ENCODE measurements around the gene MSI2. TPM values are rescaled to one million over a fixed set of nuclear protein-coding genes. Genes with fewer than 3 reads are reported as not detected.

The MSI2 gene
- total RNA-seq, 2 experiments from 2014 or later, result 107 to 111 TPM

DNA sequence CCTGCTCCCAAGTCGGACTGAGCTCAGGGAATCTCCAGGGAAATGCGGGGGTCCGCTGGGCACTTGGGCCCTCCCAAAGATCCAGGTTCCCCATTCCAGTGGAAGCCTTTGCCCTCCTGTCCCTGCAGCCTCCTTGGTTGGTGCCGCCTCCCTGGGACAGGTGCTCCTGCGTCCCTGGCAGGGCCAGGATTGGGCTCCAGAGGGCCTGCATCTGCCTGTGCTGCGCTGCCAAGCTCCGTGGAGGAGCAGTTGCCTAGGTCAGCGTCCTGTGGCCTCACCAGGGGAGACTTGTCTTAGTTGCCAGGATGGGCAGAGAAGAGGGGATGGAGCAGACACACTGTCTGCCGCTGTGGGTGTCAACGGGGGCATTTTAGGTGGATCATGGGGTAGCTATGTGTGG is 67.1 kb downstream of the MSI2 start:
- ChIA-PET POLR2A (no interaction called here), CTCF (interaction anchor here (1.4 kb wide), 1 partner anchor 348 kb away, joined by 3 read pairs; no protein-coding TSS in a partner anchor)
- H3K27ac Mint-ChIP-seq, result no peak overlapping the region
- no peaks in the 10 kb centered on the region for H3K9me3 Mint-ChIP-seq
- DNase-seq, result no peak
- H3K27me3 Mint-ChIP-seq, result no peaks in the 10 kb centered on the region
- H3K4me1 Mint-ChIP-seq, result peaks cover 7% of the 10 kb centered on the region
- no peak overlapping the region for H3K4me3 Mint-ChIP-seq
- peaks cover 32% of the 10 kb centered on the region for H3K36me3 Mint-ChIP-seq (ENCODE audit: low read depth)

DNA sequence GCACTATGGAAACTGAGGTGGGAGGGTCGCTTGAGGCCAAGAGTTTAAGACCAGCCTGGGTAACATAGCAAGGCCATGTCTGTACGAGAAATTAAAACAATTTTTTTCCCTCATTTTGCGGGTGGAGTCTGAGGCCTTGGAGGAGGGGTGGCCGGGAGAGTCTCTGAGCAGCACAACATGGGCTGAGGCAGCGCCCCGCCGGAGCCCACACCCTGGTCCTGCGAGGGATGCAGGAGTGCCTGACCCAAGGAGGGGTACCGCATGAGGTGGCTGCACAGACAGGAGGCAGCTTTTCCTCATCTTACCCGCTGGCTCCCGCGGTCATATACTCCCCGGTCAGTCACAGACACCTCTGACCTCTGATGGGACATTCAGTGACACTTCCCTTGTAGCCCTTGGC is 67.7 kb downstream of the MSI2 start:
- no peak for DNase-seq
- H3K4me3 Mint-ChIP-seq, result no peak overlapping the region
- no peaks in the 10 kb centered on the region for H3K9me3 Mint-ChIP-seq
- H3K4me1 Mint-ChIP-seq, result peaks cover 10% of the 10 kb centered on the region
- H3K36me3 Mint-ChIP-seq (ENCODE audit: low read depth), result peaks cover 32% of the 10 kb centered on the region
- H3K27ac Mint-ChIP-seq, result no peak overlapping the region
- no peaks in the 10 kb centered on the region for H3K27me3 Mint-ChIP-seq
- ChIA-PET POLR2A (no interaction called here), CTCF (no interaction called here)

DNA sequence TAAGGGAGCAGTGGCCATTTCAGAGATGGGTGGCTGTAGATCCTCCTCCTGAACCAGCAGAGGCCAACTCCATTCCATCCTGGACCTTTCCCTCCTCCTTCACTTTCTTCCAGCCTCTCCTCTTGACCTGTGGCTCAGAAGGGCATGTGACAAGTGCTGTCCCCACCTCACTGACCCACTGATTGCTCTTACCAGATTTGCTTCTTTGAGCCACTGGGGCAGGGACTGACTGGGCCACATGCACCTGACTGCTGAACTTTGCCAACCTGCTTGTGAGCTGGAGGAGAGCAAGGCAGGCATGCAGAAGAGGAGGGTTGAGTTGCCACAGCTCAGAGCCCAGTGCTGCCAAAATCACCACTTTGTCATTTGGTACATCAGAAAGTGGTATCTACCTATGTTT is 68.3 kb downstream of the MSI2 start:
- H3K9me3 Mint-ChIP-seq, result no peaks in the 10 kb centered on the region
- H3K27me3 Mint-ChIP-seq, result no peaks in the 10 kb centered on the region
- H3K4me3 Mint-ChIP-seq, result no peak overlapping the region
- H3K4me1 Mint-ChIP-seq, result peaks cover 10% of the 10 kb centered on the region
- POLR2A ChIA-PET, result interaction anchor here (0.9 kb wide), 1 partner anchor 40 kb away, joined by 3 read pairs; no protein-coding TSS in a partner anchor
- H3K36me3 Mint-ChIP-seq (ENCODE audit: low read depth), result peaks cover 32% of the 10 kb centered on the region
- CTCF ChIA-PET, result no interaction called here
- no peak overlapping the region for H3K27ac Mint-ChIP-seq
- DNase-seq, result no peak

DNA sequence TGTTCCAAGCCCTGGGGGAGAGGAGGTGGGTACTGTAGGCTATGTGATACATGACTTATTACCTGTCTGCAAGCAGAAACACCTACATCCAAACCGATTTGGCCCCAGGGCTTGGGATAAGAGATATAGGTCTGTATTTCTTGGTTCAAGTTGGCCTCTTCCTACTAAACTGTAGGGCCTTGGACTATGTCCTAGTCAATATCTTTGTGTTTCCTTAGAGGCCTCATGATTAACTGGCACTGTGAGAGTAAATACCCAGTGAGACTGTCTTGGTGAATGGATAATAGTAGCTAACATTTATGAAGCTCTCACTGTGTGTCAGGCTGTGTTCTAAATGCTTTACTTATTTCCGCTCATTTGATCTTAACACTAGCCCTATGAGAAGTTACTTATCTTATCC is 70.0 kb downstream of the MSI2 start:
- H3K4me1 Mint-ChIP-seq, result peaks cover 10% of the 10 kb centered on the region
- no peak overlapping the region for H3K27ac Mint-ChIP-seq
- no peaks in the 10 kb centered on the region for H3K27me3 Mint-ChIP-seq
- no peak for DNase-seq
- CTCF ChIA-PET, result interaction anchor here (1.5 kb wide), 1 partner anchor 83 kb away, joined by 3 read pairs; no protein-coding TSS in a partner anchor
- POLR2A ChIA-PET, result interaction anchor here (1.0 kb wide), 1 partner anchor 10 kb away, joined by 3 read pairs; no protein-coding TSS in a partner anchor
- no peak overlapping the region for H3K4me3 Mint-ChIP-seq
- no peaks in the 10 kb centered on the region for H3K9me3 Mint-ChIP-seq
- H3K36me3 Mint-ChIP-seq (ENCODE audit: low read depth), result peaks cover 33% of the 10 kb centered on the region

DNA sequence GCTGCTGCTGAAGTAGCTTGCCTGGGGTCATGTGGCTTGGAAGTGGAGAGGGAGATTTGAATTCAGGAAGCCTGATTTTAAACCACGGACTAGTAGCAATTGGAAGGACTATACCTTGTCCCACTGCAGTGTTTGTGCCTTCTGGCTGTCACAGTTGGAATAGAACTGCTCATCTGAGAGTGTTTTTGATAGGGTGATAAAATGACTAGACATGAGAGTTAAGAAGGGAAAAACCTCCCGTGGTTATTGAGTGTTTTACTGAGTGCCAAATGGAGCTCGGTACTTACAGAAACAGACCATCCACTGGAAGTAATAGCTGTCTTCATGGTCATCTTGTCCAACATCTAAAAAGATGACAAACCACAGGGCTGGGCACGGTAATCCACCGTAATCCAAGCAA is 70.4 kb downstream of the MSI2 start:
- ChIA-PET POLR2A (interaction anchor here (1.0 kb wide), 1 partner anchor 10 kb away, joined by 3 read pairs; no protein-coding TSS in a partner anchor), CTCF (interaction anchor here (1.5 kb wide), 1 partner anchor 84 kb away, joined by 3 read pairs; no protein-coding TSS in a partner anchor)
- Mint-ChIP-seq H3K4me1 (peaks cover 10% of the 10 kb centered on the region), H3K27ac (no peak overlapping the region), H3K27me3 (no peaks in the 10 kb centered on the region), H3K36me3 (ENCODE audit: low read depth) (peaks cover 35% of the 10 kb centered on the region), H3K9me3 (no peaks in the 10 kb centered on the region), H3K4me3 (no peak overlapping the region)
- no peak for DNase-seq

DNA sequence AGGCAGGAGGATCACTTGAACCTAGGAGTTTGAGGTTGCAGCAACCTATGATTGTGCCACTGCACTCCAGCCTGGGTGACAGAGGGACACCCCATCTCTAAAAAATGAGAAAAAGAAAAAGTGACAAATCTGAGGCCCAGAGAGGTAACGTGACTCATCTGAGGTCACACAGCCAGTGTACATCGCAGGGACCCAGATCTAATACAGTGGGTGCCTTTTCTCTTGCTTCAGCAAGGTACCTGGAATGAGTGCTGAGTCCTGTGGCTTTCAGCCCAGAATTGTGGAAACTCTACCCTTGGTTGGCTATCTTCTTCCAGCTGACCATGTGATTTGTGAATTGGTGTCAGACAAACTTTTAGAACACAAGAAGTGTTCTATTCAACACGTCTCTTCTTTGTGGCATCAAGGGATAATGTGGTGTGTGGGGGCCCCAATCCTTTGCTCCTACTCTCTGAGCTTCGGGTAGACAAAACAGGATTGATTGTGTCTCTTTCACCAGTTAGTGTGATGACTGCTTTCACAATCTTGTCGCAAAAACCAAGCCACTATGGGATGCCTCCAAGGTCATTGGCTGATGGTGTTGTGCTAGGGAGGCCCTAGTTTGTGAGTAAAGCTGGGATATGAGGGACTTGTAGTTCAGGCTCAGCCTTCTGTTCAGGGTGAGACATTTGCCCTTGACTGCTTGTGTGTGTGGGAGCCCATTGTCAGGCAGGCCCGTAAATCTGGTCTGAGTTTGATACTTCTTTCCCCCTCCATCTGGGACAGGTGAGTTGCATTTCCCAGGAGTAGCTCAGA is 71.0 kb downstream of the MSI2 start:
- H3K9me3 Mint-ChIP-seq, result no peaks in the 10 kb centered on the region
- H3K27ac Mint-ChIP-seq, result no peak overlapping the region
- POLR2A ChIA-PET, result interaction anchor here (1.0 kb wide), 1 partner anchor 9 kb away, joined by 3 read pairs; no protein-coding TSS in a partner anchor
- H3K4me1 Mint-ChIP-seq, result peaks cover 10% of the 10 kb centered on the region
- H3K27me3 Mint-ChIP-seq, result no peaks in the 10 kb centered on the region
- no peak for DNase-seq
- H3K36me3 Mint-ChIP-seq (ENCODE audit: low read depth), result peaks cover 35% of the 10 kb centered on the region
- CTCF ChIA-PET, result interaction anchor here (1.5 kb wide), 1 partner anchor 84 kb away, joined by 3 read pairs; no protein-coding TSS in a partner anchor
- H3K4me3 Mint-ChIP-seq, result no peak overlapping the region

DNA sequence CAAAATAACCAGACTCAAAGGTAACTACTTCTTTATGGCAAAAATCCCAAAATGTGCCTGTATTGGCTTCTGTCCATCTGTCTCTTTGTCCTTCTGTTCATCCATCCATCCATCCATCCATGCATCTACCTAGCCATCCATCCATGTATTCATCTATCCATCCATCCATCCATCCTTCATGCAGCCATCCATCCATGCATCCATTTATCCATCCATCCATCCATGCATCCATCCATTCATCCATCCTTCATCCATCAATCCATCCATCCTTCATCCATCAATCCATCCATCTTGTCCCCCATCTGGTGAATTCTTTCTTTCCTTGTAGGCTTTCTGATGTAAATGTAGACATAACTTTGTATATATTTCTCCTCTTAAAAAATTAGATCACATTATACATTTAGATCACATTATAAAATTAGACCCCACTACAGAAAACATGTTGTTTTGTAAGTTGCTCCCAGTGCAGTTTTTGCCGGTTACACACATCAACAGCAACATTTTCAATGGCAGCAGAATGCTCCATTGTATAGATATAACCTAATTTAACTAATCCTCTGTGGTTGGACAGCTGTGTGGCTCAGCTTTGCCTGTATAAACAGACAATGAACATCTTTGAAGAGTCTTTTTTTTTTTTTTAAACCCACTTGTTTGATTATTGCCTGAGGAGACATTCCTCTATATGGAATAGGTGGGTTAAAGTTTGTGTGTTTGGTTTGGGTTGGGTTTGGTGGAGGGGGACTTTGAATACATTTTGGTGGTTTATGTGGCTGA is 72.0 kb downstream of the MSI2 start:
- Mint-ChIP-seq H3K4me3 (no peak overlapping the region), H3K4me1 (peaks cover 10% of the 10 kb centered on the region)
- CTCF ChIA-PET, result no interaction called here

DNA sequence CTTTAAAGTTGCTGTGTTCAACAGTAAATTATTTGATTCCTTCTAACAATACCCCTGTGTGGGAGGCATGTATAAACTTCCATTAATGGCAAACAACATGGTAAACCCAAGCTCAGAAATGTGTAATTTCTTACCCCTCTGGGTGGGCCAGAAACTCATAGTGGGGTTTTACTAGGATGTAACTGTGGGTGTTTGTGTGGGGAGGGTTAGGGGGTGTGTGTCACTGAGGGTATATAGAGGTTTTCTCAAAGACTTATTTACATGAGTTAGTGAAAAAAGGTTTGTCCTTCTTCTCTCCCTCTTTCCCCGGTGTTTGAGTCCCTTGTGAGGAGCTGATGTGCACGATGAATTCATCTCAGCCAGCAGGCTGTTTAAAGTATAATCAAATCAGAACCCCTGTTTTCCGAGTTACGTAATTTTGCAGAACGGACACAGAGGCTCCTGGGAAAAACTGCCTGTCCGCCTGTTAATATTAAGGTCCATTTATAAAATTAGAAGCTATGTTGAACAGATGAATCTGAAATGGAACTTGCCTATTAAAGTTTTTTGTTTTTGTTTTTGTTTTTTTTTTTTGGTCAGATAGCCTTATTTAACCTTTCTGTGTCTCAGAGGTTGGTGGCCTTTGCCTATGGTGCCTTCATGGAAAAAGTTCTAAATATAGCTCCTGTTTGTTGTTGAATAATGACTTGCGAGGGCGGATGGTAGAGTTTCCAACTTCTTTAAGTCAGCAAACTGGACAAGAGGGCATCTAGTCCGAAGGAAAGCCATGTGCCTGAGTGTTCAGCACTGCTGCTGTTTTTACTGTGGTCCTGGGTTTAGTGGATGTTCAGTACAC is 73.3 kb downstream of the MSI2 start:
- H3K27ac Mint-ChIP-seq, result no peak overlapping the region
- ChIA-PET POLR2A (interaction anchor here (1.0 kb wide), 1 partner anchor 12 kb away, joined by 4 read pairs; no protein-coding TSS in a partner anchor), CTCF (no interaction called here)
- DNase-seq, result no peak
- peaks cover 22% of the 10 kb centered on the region for H3K36me3 Mint-ChIP-seq (ENCODE audit: low read depth)
- H3K4me3 Mint-ChIP-seq, result no peak overlapping the region
- H3K9me3 Mint-ChIP-seq, result no peaks in the 10 kb centered on the region
- H3K27me3 Mint-ChIP-seq, result no peaks in the 10 kb centered on the region
- H3K4me1 Mint-ChIP-seq, result peaks cover 10% of the 10 kb centered on the region

More for the DNA sequence above, 72.0 kb downstream of the MSI2 start:
- POLR2A ChIA-PET, result no interaction called here
- no peaks in the 10 kb centered on the region for H3K27me3 Mint-ChIP-seq
- peaks cover 31% of the 10 kb centered on the region for H3K36me3 Mint-ChIP-seq (ENCODE audit: low read depth)
- H3K27ac Mint-ChIP-seq, result no peak overlapping the region
- no peak for DNase-seq
- no peaks in the 10 kb centered on the region for H3K9me3 Mint-ChIP-seq

DNA sequence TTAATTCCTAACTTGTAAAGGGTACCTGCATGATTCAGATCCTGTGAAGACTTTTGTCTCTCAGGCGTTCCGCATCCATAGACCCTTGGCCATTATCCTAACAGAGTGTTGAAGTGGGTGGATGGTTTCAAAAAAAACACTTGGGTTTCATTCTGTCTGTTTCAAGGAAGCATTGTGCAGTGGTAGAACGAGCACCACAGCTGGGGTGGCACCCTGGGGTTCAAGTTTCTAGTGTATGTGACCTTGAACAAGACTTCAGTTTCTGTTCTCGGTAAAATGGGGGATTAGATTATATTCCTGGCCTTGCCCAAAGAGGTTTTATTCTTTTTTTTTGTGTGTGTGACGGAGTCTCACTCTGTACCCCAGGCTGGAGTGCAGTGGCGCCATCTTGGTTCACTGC is 74.3 kb downstream of the MSI2 start:
- Mint-ChIP-seq H3K36me3 (ENCODE audit: low read depth) (peaks cover 16% of the 10 kb centered on the region), H3K4me1 (peaks cover 10% of the 10 kb centered on the region), H3K27me3 (no peaks in the 10 kb centered on the region), H3K27ac (no peak overlapping the region), H3K4me3 (no peak overlapping the region), H3K9me3 (no peaks in the 10 kb centered on the region)
- CTCF ChIA-PET, result no interaction called here
- POLR2A ChIA-PET, result no interaction called here
- no peak for DNase-seq

DNA sequence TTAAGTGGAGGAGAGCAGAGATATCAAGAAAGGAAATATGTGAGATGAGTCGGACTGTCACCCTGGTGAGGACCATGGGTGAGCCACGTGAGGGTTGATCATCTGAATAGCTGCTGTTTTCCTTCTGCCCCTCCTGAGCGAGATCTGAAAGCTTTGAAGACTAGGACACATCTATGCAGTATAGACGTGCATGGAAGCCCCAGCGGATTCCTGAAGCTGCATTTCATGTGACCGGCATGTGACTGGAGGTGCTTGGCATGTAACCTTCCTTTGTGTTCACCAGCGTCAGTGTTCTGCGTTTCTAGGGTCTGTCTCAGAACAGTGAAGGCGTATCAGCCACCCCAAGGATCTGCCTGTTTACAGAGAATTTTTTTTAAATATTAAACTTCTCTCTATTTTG is 75.1 kb downstream of the MSI2 start:
- no peak overlapping the region for H3K4me3 Mint-ChIP-seq
- ChIA-PET POLR2A (no interaction called here), CTCF (no interaction called here)
- no peak for DNase-seq
- no peak overlapping the region for H3K27ac Mint-ChIP-seq
- H3K4me1 Mint-ChIP-seq, result peaks cover 9% of the 10 kb centered on the region
- no peaks in the 10 kb centered on the region for H3K27me3 Mint-ChIP-seq
- no peaks in the 10 kb centered on the region for H3K9me3 Mint-ChIP-seq
- peaks cover 14% of the 10 kb centered on the region for H3K36me3 Mint-ChIP-seq (ENCODE audit: low read depth)

DNA sequence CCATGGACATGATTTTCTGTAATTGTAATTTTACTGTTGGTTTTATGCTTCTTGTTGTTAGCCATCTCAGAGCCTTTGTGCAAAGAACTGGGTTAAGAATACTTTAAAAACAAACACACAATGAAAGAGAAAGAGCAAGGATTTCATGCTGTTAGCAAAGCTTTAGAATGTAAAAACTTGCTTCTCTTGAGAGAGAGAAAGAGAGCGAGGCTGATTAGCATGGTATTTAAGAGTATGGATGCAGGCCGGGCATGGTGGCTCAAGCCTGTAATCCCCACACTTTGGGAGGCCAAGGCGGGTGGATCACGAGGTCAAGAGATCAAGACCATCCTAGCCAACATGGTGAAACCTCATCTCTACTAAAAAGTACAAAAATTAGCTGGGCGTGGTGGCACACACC is 76.2 kb downstream of the MSI2 start:
- H3K4me1 Mint-ChIP-seq, result peaks cover 3% of the 10 kb centered on the region
- no peaks in the 10 kb centered on the region for H3K27me3 Mint-ChIP-seq
- no peak overlapping the region for H3K27ac Mint-ChIP-seq
- DNase-seq, result no peak
- H3K4me3 Mint-ChIP-seq, result no peak overlapping the region
- H3K36me3 Mint-ChIP-seq (ENCODE audit: low read depth), result peaks cover 8% of the 10 kb centered on the region
- POLR2A ChIA-PET, result no interaction called here
- CTCF ChIA-PET, result no interaction called here
- H3K9me3 Mint-ChIP-seq, result no peaks in the 10 kb centered on the region

DNA sequence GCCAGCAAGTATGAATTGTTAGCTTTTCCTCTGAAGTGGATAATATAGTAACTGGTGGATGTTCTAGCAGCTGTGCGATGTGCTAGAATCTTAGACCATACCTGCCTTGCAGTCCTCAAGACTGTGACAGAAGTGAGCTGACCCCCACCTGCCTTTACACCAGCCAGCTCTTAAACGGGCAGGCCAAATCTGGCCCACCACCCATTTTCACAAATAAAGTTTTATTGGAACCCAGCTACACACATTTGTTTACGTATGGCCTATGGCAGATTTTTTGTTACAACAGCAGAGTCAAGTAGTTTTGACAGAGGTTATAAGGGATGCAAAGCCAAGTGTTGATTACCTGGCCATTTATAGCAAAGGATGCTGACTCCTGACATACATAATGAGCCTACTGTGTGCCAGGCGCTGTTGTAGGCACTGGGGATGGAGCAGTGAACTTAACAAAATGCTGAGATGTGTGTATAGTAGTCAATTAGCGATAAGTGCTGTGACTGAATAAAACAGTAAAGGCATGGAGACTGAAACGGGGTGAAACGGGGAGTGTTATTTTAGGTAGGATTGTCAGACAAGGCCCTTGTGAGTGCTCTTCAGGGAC is 79.0 kb downstream of the MSI2 start:
- peaks cover 8% of the 10 kb centered on the region for H3K36me3 Mint-ChIP-seq (ENCODE audit: low read depth)
- H3K9me3 Mint-ChIP-seq, result no peaks in the 10 kb centered on the region
- no peak for DNase-seq
- H3K27me3 Mint-ChIP-seq, result no peaks in the 10 kb centered on the region
- CTCF ChIA-PET, result no interaction called here
- H3K4me3 Mint-ChIP-seq, result no peak overlapping the region
- H3K27ac Mint-ChIP-seq, result no peak overlapping the region
- POLR2A ChIA-PET, result no interaction called here
- H3K4me1 Mint-ChIP-seq, result peaks cover 22% of the 10 kb centered on the region

All from activated CD4-positive, alpha-beta memory T cell treated with anti-CD3 and anti-CD28 coated beads, Interleukin-2, amount 10 ng/mL, durations not matched to agents 7 days and 5 days (primary cell).